HG02840 (cell line): ENCODE results near the gene E2F6.

ENCODE experiments used
- ATAC-seq: cut with Tn5 transposase; IDR thresholded peaks from one replicate; pipeline ENCODE4 v1.9.1; 2021; ENCODE audit warnings: mild to moderate bottlenecking, moderate library complexity, moderate number of reproducible peaks; ENCODE audit not compliant: unreplicated experiment, low FRiP score

Gene E2F6

DNA sequence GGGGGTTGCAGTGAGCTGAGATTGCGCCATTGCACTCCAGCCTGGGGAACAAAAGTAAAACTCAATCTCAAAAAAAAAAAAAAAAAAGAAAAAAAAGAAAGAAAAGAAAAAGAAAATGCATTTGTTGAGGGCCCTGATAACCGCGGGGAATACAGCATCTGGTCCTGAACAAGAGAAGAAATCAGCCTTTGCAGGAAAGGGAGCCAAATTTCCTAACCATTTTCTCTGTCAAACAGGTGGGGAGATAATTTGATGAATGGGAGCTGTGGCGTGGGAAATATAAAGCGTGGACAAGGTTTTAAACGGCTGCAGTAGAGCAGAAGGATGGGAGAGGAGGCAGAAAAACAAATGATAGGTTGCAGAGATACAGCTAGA lies 864 bp downstream of the E2F6 start:
- ATAC-seq, result no peak

DNA sequence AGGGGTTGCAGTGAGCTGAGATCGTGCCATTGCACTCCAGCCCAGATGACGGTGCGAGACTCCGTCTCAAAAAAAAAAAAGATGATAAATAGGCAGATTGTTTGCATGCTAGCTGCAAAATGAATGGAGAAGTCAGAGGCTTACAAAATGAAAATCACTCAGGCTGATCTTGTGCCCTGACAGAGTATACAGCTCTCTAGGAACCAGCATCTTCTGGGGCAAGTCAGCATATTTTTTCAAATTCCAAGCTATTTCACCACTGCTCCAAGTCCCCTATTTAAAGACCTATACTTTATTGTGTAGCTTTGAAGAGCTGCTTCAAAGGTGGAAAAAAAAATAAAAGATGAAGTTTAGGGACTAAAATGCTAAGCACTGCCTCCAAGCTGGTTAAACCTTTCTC lies 6.1 kb downstream of the E2F6 start:
- no peak for ATAC-seq

DNA sequence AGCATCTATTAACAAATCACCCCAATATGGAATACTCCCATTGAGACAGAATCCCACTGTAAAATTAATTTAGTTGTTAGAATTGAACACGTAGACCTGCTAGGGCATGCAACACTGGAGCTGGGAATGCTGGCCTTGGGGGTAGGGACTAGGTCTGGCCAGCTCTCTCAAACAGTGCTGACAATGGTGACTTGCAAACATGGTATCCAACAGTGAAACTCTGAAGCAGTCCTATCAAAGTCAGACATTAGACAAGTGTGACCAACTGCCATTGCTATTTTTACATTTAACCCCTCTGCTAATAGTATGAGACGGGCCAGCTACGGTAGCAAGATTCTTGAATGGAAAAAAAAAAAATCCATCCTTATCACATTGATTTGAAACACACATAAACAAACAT lies 7.2 kb downstream of the E2F6 start:
- no peak for ATAC-seq

DNA sequence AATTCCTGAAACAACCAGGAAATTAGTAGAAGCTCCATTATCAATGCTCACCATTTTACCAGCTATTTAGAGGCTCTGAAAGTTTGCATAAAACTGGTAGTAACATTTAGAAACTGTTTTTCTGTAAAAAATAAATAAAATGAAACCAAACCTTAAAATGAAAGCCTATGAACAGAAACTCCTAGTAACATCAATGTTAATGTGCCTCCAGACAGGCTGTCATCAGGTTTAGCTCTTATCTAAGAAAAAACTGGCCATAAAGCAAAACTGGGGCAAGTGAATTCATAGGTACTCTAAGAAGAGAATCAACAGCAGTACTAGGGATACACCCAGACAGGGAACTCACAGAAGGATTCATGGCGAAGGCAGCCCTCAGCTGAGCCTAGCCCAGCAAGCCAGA lies 8.0 kb downstream of the E2F6 start:
- ATAC-seq, result no peak

DNA sequence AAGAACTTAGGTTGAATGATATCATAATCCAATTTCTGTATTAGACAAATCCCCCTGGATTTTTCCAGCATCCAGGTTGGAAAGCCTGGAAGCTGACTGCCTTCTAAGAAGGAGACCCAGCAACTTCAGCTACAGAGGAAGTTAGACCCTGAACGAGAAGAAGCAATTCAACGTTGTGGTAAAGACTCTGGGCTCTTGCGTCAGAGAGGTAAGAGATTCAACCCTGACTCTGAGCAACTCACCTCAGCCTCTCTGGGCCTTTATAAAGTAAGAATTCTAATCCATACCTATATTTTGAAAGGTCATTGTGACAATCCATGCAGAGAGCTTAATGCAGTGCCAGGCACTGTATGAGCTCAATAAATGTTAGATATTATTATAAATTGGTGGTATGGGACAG lies 9.7 kb downstream of the E2F6 start:
- ATAC-seq, result no peak

DNA sequence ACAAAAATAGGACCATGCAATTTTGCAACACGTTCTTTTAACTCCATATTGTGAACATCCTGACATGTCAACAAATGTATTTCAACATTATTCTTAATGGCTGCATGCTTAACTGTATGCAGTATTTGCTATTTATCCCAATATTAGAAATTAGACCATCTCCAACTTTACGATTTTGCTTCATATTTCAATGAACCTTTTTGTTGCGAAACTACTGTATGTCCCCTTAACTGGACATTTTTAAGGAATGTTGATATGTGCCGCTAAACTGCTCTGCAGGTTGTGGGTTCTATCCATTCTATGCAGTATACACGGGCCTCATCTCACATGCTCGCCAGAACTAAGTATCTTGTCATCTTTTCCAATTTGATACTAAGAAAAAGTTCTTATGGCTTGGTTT lies 11.1 kb downstream of the E2F6 start:
- no peak for ATAC-seq

DNA sequence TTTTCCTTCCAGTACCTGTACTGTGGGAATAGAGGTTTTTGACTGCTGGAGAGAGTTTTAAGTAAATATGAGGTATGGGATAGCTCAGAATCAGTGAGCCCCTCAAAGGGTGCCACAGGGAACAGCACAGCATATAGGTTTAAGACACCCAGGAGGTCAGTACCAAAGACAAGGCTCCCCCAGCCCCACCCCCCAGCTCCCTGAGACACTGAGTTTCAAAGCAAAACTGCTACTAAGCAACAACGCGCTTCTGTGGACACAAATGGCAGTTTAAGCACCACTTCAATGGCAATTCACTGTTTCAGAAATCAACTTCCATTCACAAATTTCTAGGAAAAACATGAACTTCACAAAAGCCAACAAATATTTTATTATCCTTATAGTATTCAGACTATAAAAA lies 15.2 kb downstream of the E2F6 start:
- ATAC-seq, result no peak

DNA sequence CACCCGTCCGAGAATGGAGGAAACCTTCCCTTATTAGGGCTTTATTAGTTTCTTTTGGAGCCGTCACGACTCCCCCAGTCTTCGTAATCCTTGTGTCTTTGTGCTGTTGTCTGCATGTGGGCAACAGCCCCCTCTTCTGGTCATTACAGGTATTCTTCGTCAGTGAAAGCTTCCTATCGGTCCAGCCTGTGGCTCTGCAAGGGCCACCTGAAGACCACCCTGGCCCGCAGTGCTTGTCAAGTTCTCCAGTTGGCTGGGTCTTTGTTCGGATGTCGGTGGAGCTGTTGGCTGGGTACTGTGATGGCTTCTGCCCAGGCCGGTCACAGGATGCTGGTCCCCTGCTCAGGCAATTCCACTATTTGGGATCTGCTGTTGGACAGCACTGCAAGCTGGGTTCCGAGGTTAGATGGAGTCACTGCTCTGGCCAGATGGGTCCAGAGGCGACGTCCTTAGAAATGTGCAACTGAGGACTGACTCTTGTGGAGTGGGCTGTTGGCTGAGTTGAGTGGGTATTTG lies 19.2 kb downstream of the E2F6 start:
- ATAC-seq, result no peak

DNA sequence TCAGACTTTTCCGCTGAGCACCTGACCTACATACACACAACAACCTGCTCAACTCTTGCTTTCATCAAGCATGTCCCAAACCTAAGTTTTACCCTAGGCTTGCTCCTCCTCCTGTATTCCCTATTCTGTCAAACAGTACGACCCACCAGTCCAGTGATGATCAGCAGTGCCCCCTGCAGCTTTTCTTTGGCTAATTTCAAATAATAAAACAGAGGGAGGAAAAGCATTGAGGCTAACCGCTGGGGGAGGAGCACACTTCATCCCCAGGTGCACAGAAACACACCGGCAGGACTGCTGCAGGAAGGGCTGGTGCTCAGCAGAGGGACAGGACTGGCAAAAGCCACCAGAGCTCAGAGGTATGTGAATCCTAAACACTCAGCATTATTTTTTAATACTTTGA lies 21.2 kb downstream of the E2F6 start:
- ATAC-seq, result no peak

DNA sequence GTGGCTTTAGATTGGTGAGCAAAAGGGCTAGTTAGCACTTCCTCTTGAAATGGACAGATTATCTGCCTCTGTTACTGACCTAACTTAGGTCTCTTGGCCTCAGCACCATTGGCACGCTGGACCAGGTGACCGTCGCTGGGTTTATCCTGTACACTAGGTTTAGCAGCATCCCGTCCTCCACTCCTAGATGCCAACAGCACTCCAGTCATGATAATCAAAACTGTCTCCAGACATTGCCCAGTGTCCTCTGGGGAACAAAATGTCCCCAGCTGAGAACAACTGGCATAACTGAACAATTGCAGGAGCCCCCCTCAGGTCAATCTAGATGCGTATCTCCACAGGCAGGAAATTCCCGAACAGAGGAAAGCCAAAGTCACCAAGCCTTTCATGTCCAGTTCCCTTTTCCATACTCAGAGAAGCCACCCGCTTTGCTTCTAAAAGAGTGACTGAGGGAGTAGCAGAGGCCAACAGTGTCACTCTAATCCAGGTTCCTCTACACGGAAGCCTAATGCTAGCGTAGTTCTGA lies 27.3 kb downstream of the E2F6 start:
- ATAC-seq, result no peak

DNA sequence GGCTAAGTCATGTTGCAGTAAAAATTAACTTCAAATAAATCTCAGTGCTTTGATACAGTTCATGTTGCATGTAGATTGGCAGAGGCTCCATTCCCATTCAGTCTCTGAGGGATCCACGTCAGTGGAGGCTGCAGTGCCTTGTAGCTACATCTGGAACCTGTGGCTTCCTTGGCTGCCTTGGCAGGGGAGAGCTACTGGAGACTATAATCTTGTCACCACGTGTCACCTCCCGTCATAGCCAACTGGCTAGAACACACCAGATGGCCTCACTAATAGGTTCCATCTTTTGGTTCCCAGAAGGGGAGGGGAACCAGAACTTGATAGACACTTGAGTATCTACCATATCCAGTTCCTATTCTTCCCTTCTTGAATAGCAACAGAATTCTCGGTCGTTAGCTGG lies 28.4 kb downstream of the E2F6 start:
- no peak for ATAC-seq

DNA sequence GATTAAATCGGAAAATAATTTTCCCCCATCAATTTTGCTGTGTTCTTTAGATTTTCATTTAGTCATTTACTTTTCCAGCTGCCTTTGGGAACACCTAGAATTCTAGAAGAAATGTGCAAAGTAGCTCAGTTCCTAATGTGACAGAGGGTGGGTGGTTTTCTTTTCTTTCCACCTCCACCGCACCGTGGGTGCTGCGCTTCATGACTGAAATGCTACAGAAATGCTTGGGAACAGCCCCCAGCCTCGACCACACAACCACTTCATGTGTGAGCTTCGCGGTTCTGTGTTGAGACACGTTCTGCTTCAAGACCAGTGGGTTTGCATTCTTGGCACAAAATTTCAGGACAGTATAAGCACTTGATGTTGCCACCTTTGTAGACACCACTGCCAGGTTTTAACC lies 30.9 kb downstream of the E2F6 start:
- ATAC-seq, result no peak

DNA sequence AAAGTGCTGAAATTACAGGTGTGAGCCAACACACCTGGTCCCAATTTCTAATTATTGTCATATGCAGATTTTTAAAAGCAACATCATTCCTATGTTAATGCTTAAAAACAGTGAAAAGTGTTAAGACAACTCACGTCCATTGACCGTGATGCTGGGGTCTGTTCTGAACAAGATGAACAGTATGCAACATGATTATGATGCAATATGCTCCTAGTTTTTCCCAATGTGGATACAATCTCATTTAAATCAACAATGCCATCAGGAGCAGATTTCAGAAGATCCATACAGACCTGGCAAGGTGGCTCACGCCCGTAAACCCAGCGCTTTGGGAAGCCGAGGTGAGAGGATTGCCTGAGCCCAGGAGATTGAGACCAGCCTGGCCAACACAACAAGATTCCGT lies 31.5 kb downstream of the E2F6 start:
- ATAC-seq, result no peak

DNA sequence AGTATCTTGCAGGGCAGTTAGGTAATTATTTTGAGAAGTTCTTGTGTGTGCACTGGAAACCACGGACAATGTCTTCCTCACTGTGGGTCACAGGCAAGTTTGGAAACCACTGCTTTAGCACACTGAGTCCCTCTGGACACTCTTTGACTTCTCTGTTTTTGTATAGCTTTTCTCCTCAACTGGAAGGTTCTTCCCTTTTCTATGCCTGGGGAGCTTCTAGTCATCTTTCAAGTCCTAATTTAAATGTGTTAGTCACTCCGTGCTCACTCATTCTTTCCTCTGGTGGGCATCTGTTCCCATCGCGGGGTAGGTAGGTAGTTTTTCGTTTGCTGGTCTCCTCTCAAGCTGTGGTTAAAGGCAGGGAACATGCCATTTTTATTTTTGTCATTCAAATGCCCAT lies 32.1 kb downstream of the E2F6 start:
- ATAC-seq, result no peak

DNA sequence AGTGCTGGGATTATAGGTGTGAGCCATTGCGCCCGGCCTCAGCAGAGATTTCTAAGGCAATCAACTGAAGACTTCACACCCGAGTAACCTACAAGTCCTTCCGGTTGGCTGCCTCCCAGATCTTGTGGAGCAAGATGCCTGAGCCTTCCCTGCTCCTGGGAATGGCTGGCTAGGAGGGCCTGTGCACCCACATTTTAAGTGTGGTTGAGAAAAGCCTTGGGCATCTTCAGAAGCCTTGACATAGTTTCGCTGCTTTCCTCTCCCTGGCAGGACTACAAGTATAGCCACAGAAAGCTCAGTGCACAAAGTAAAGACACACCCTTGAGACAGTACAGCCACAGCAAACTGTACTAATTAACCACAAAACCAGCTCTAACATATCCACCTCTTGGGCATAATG lies 35.2 kb downstream of the E2F6 start:
- ATAC-seq, result no peak

DNA sequence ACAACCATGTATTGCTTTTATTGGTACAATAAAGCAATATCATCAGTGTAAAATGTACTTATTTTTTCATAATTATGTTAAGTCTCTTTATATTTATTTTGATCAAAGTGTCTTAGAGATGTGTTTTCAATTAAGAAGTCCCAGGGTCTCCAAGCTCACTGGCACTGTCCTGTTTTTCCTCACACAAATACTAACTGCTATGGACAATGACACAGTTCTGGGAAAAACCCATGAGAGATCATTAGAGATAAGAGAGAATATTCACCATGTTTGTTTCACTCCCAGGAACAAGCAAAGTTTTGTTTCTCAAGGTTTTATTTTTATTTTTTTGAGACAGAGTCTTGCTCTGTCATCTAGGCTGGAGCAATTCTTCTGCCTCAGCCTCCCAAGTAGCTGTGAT lies 38.7 kb downstream of the E2F6 start:
- no peak for ATAC-seq

DNA sequence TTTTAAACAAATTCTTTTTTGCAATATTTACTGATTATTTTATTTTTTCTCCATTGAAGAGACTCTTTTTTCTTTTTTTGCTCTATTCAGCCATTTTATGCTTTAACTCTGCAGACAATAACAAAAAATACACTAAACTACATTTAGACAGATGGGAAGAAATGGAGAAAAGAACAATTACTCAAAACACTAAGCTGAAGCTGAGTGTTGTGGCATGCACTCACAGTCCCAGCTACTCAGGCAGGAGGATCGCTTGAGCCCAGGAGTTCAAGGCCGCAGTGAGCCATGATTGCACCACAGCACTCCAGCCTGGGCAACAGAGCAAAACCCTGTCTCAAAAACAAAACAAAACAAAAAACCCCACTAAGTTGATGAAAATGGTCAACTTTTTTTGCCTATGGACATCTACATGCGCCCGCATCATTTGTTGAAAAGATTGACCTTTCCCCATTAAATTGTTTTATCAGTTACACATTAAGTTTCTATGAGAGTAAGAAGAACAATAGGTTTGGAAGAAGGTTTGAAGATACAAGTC lies 43.0 kb downstream of the E2F6 start:
- ATAC-seq, result no peak

DNA sequence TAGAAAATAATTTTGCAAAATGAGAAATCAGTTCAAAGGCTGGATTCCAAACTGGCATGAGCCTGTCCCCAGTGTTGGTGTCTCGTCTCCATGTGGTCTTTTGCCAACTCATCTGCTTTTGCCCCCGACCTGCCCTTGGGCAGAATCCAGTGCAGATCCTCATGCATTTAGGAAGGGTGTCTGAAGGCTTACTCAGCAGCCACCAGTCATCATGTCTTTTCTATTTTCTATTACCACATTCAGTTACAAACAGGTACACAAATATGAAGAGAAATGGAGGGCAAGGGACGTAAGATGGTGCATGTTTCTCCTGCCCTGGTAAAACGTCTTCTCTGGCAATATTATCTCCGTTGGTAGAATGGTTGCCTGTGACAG lies 43.5 kb downstream of the E2F6 start:
- ATAC-seq, result no peak

DNA sequence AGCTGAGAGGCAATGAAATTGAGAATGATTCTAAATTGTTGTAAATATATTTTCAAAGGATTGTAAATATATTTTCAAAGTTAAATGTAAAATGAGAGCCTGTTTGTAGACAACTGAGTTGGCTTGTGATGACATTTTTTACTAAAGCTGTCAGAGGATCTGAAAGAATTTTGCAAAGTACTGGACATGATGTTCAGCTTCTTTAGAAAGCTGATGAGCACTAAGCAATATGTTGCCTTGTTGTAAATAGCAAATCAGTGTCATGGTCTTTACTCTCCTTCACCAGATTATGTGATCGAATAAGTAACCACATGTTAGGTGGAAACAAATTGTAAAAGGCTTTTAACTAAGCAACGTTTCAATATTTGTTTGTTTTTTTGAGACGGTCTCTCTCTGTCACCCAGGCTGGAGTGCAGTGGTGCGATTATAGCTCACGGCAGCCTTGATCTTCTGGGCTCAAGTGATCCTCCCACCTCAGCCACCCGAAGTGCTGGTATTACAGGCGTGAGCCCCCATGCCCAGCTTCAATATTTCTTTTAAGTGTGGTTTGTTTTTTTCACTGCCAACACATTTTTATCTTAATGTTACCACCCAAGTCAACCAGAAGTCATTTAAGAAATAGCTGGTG lies 44.0 kb downstream of the E2F6 start:
- ATAC-seq, result no peak

DNA sequence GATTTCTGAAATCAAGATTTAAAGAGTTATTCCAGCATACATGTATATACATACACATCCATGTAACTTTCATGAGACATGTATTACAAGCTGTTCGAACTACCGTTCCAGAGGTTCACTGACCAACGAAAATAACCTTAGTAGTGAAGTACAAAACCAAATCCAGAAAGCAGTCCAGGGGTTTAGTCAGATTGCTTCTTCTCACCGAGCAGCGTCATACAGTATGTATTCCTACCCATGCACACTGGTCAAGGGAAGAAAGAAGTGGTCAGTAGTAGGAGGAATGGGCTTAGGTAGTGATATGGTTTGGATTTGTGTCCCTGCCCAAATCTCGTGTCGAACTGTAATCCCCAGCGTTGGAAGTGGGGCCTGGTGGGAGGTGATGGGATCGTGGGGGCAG lies 45.3 kb downstream of the E2F6 start:
- ATAC-seq, result no peak

DNA sequence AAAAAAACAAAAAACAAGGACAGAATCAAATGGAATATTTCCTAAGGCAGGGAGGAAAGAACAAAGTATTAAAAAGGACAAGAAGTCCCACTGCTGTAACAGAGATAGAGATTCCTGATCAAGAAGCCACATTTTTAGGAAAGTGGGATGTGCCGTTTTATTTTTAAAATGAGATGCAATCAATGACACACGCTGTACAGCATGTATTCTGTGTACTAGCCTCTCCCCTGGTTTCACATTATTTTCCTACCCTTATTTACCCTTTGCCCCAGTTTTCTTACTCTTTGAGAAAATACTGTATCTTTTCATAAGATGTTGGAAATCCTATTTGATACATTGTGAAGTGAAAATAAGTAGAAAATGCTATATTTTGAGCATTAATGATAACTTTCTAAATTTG lies 45.8 kb downstream of the E2F6 start:
- ATAC-seq, result no peak

DNA sequence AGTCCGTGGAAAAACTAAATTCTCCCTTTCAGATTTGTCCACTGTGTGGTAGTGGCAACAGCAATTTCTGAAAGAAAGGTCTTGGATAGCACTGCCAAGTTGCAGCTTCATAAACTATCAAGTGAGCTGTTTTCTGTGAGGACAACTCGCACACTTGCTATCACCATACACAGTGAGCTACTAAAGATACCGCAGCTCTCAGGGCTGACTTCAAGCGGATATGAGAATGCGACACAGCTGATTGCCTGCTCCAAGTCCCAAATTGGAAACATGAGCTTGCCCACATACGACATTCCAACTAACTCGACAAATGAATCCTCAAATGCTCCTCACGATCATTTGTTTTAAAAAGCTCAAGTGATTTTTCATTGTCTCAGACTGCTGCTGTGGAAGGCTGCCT lies 46.2 kb downstream of the E2F6 start:
- ATAC-seq, result no peak
